ENCODE data around the gene PARVA. TPM values are rescaled to one million over a fixed set of nuclear protein-coding genes. Genes with fewer than 3 reads are reported as not detected.

PARVA gene
- total and polyA plus RNA-seq, 2 donors from 2014 or later = 25.1 to 80.3 TPM

DNA sequence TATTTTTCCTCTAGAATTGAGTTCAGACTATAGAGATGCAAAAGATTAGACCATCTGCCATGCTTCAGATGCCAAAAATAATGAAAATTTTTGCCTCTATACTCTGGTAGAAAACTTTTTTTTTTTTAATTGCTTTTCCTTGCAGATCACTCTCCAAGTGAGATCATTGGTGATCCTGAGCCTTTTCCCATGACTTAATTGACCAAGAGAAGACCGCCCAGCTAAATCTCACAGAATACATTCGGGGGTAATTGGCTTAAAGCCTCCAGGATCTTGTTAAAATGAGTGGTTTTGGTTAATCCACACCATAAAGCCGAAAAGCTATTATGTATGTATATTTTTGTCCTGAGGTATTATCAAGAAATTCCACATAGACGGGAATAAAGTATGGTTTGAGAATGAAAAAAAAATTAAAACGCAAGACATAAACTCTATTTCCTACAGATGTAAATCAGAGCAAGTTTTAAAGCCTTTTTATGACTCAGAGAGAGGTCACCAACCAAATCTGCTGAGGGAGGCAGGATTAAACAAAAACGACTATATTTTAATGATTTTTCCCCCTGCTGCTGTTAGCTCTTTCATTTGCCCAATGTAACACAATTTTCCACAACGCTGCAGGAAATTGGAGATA, 64.0 kb downstream of the PARVA start:
- H3K36me3 ChIP-seq (ENCODE audit: control insufficient read depth in 2 of 3, insufficient read depth in 3 of 3, low read length in 3 of 3) = peaks cover 0 to 3% (median 2%) of the 10 kb centered on the region in 3 donors
- DNase-seq = peak in 2 of 5 donors; percentile 66 to 78
- no peaks in the 10 kb centered on the region for H3K9me3 ChIP-seq (ENCODE audit: control insufficient read depth in 2 of 3, insufficient read depth in 1 of 3, low read length in 3 of 3)
- H3K4me3 ChIP-seq (ENCODE audit: low read length in 3 of 3) = no peak overlapping the region
- no peaks in the 10 kb centered on the region for H3K4me1 ChIP-seq (ENCODE audit: control insufficient read depth in 2 of 3, insufficient read depth in 2 of 3, low read depth in 1 of 3, low read length in 3 of 3)
- intact Hi-C loops (cut with DNase I) = no loop called here
- no peak overlapping the region for H3K9ac ChIP-seq (ENCODE audit: low read length in 3 of 3)
- FAIRE-seq = no peak
- no peak overlapping the region for H3K27ac ChIP-seq (ENCODE audit: low read depth in 2 of 2, low read length in 2 of 2)
- TF ChIP-seq CTCF (IDR thresholded peaks at IDR 0.05; ENCODE audit: borderline replicate concordance, extremely low read depth, insufficient read depth) = no peak
- no peaks in the 10 kb centered on the region for H3K27me3 ChIP-seq (ENCODE audit: control insufficient read depth, insufficient read depth, low read length)

DNA sequence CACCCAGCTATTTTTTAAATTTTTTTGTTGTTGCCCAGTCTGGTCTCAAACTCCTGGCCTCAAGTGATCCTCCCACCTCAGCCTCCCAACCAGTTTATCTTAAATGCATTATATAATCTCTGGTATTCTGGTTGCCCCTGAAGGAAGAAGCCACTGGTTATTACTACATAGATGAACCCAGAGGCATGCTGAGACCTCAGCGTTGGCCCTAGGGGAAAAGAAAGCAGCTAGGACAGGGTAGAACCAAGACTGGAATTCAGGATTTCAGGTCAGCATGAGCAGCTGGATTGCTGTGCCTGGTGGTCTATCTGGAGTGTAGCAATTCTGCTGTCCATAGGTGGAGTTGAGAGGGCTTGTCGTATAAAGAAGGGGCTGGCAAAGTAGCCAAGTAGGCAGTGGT, 67.2 kb downstream of the PARVA start:
- no peak overlapping the region for H3K27ac ChIP-seq (ENCODE audit: low read depth in 2 of 2, low read length in 2 of 2)
- H3K9me3 ChIP-seq (ENCODE audit: control insufficient read depth in 2 of 3, insufficient read depth in 1 of 3, low read length in 3 of 3) = no peaks in the 10 kb centered on the region
- FAIRE-seq = no peak

GRCh38 chr11:12445001-12445400, 67.6 kb downstream of the PARVA start:
- intact Hi-C loops (cut with DNase I) = no loop called here
- Histone ChIP-seq H3K27ac (ENCODE audit: low read depth in 2 of 2, low read length in 2 of 2) (no peak overlapping the region), H3K9ac (ENCODE audit: low read length in 3 of 3) (no peak overlapping the region), H3K4me1 (ENCODE audit: control insufficient read depth in 2 of 3, insufficient read depth in 2 of 3, low read depth in 1 of 3, low read length in 3 of 3) (no peaks in the 10 kb centered on the region), H3K4me3 (ENCODE audit: low read length in 3 of 3) (no peak overlapping the region), H3K9me3 (ENCODE audit: control insufficient read depth in 2 of 3, insufficient read depth in 1 of 3, low read length in 3 of 3) (no peaks in the 10 kb centered on the region), H3K36me3 (ENCODE audit: control insufficient read depth in 2 of 3, insufficient read depth in 3 of 3, low read length in 3 of 3) (peaks cover 0 to 3% (median 2%) of the 10 kb centered on the region in 3 donors), H3K27me3 (ENCODE audit: control insufficient read depth, insufficient read depth, low read length) (no peaks in the 10 kb centered on the region)
- DNase-seq (no peak), FAIRE-seq (no peak)
- no peak for TF ChIP-seq CTCF (IDR thresholded peaks at IDR 0.05; ENCODE audit: borderline replicate concordance, extremely low read depth, insufficient read depth)

More for the DNA sequence above, 67.2 kb downstream of the PARVA start:
- no peaks in the 10 kb centered on the region for H3K4me1 ChIP-seq (ENCODE audit: control insufficient read depth in 2 of 3, insufficient read depth in 2 of 3, low read depth in 1 of 3, low read length in 3 of 3)
- H3K4me3 ChIP-seq (ENCODE audit: low read length in 3 of 3) = no peak overlapping the region
- DNase-seq = no peak
- H3K27me3 ChIP-seq (ENCODE audit: control insufficient read depth, insufficient read depth, low read length) = no peaks in the 10 kb centered on the region
- H3K36me3 ChIP-seq (ENCODE audit: control insufficient read depth in 2 of 3, insufficient read depth in 3 of 3, low read length in 3 of 3) = peaks cover 0 to 3% (median 2%) of the 10 kb centered on the region in 3 donors
- intact Hi-C loops (cut with DNase I) = no loop called here
- no peak overlapping the region for H3K9ac ChIP-seq (ENCODE audit: low read length in 3 of 3)
- TF ChIP-seq CTCF (IDR thresholded peaks at IDR 0.05; ENCODE audit: borderline replicate concordance, extremely low read depth, insufficient read depth) = no peak

DNA sequence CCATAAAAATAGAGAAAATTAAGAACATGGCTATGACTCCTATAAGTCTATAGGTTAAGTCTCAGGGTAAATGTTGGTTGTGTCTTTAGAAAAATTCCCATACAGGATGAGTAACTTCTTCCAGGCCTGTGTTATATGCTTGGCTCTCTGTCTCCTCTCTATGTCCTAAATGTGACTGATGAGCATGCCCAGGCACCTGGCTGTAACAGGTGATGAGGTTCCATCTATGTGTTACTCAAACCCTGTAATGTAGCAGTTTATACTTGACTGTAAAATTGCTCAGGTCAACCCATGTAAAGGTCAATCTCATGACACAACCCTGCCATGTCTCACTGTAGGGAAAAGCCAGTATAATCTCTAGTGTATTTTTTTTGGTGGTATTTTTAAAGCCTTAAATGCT, 69.5 kb downstream of the PARVA start:
- FAIRE-seq (no peak), DNase-seq (no peak)
- intact Hi-C loops (cut with DNase I) = no loop called here
- H3K9me3 ChIP-seq (ENCODE audit: control insufficient read depth in 2 of 3, insufficient read depth in 1 of 3, low read length in 3 of 3) = no peaks in the 10 kb centered on the region
- peaks cover 0 to 3% (median 2%) of the 10 kb centered on the region in 3 donors for H3K36me3 ChIP-seq (ENCODE audit: control insufficient read depth in 2 of 3, insufficient read depth in 3 of 3, low read length in 3 of 3)
- H3K9ac ChIP-seq (ENCODE audit: low read length in 3 of 3) = no peak overlapping the region
- H3K27ac ChIP-seq (ENCODE audit: low read depth in 2 of 2, low read length in 2 of 2) = no peak overlapping the region
- H3K4me3 ChIP-seq (ENCODE audit: low read length in 3 of 3) = no peak overlapping the region
- TF ChIP-seq CTCF (IDR thresholded peaks at IDR 0.05; ENCODE audit: borderline replicate concordance, extremely low read depth, insufficient read depth) = no peak
- no peaks in the 10 kb centered on the region for H3K27me3 ChIP-seq (ENCODE audit: control insufficient read depth, insufficient read depth, low read length)
- no peaks in the 10 kb centered on the region for H3K4me1 ChIP-seq (ENCODE audit: control insufficient read depth in 2 of 3, insufficient read depth in 2 of 3, low read depth in 1 of 3, low read length in 3 of 3)

All from kidney (tissue), 14 donors.